HEK293 (cell line): ENCODE data around the gene GCNA.

Experiments used
- CTCF ChIA-PET: fragments of 350-600 bp; formaldehyde crosslinking; extraction: SDS; loops from one replicate; lab custom pipeline; 2021; ENCODE audit warnings: antibody characterized with exemption; lab: Yijun Ruan, JAX
- POLR2A ChIA-PET: fragments of 300-600 bp; formaldehyde crosslinking; extraction: SDS; loops from one replicate; lab custom pipeline; 2020; ENCODE audit warnings: antibody characterized with exemption, inconsistent platforms; lab: Yijun Ruan, JAX
- H3K27ac ChIP-seq: fragments of 200-500 bp; sonication (Bioruptor generic); 2 replicates; pipeline ENCODE4 v1.5.1; 2014; ENCODE audit warnings: low read depth, low read length, control low read depth, inconsistent platforms; ENCODE audit errors: extremely low read depth
- H3K36me3 ChIP-seq, 2 experiments: fragments of 200-500 bp in 1 of 2; sonication (Bioruptor generic) in 1 of 2; 1 replicate in 1 of 2; 2 replicates in 1 of 2; pipeline ENCODE4 v1.5.1; 2014 to 2017; ENCODE audit warnings: inconsistent platforms in 2 of 2, low read length in 2 of 2; ENCODE audit not compliant: control insufficient read depth in 2 of 2, insufficient read depth in 1 of 2
- H3K4me1 ChIP-seq: fragments of 200-500 bp; sonication (Bioruptor generic); 2 replicates; pipeline ENCODE4 v1.5.1; 2014; ENCODE audit warnings: mild to moderate bottlenecking, low read length, inconsistent platforms; ENCODE audit not compliant: control insufficient read depth, insufficient read depth
- H3K4me3 ChIP-seq: 2 replicates; pipeline ENCODE4 v1.5.1; 2011; ENCODE audit warnings: low read depth, mild to moderate bottlenecking, control low read depth, low read length, moderate library complexity
- H3K9me3 ChIP-seq: fragments of 200-500 bp; sonication (Bioruptor generic); 2 replicates; pipeline ENCODE4 v1.5.1; 2014; ENCODE audit warnings: low read depth, low read length, inconsistent platforms; ENCODE audit not compliant: control insufficient read depth, insufficient read depth
- ATF2 ChIP-seq: fragments of 450-650 bp; formaldehyde crosslinking; IDR thresholded peaks from 2 replicates; pipeline ENCODE4 v1.5.1; 2016; ENCODE audit warnings: missing biosample characterization, missing genetic modification characterization, low read depth
- CTCF ChIP-seq: fragments of 450-650 bp; formaldehyde crosslinking; IDR thresholded peaks from 2 replicates; pipeline ENCODE4 v1.5.1; 2016; ENCODE audit warnings: missing biosample characterization, missing genetic modification characterization
- TRIM28 ChIP-seq: IDR thresholded peaks from 2 replicates; pipeline ENCODE4 v1.6.1; 2011; ENCODE audit warnings: low read length, control low read depth, borderline replicate concordance
- WT1 ChIP-seq: fragments of 450-650 bp; formaldehyde crosslinking; IDR thresholded peaks from 2 replicates; pipeline ENCODE4 v1.5.1; 2016; ENCODE audit warnings: missing biosample characterization, missing genetic modification characterization
- YY1 ChIP-seq: fragments of 450-650 bp; formaldehyde crosslinking; IDR thresholded peaks from 2 replicates; pipeline ENCODE4 v1.5.1; 2018; ENCODE audit warnings: missing biosample characterization, missing genetic modification characterization
- ZNF112 ChIP-seq: fragments of 450-650 bp; formaldehyde crosslinking; IDR thresholded peaks from 2 replicates; pipeline ENCODE4 v1.5.0; 2017; ENCODE audit warnings: missing biosample characterization, missing genetic modification characterization
- ZNF132 ChIP-seq: fragments of 450-650 bp; formaldehyde crosslinking; IDR thresholded peaks from 2 replicates; pipeline ENCODE4 v1.5.1; 2017; ENCODE audit warnings: missing biosample characterization, missing genetic modification characterization, borderline replicate concordance
- ZNF174 ChIP-seq: fragments of 450-650 bp; formaldehyde crosslinking; IDR thresholded peaks from 2 replicates; pipeline ENCODE4 v1.5.0; 2017; ENCODE audit warnings: missing biosample characterization, mild to moderate bottlenecking, missing genetic modification characterization
- ZNF239 ChIP-seq: fragments of 450-650 bp; formaldehyde crosslinking; IDR thresholded peaks from 2 replicates; pipeline ENCODE4 v1.5.1; 2016; ENCODE audit warnings: missing biosample characterization, missing genetic modification characterization
- ZNF280C ChIP-seq: fragments of 450-650 bp; formaldehyde crosslinking; IDR thresholded peaks from 2 replicates; pipeline ENCODE4 v1.5.1; 2016; ENCODE audit warnings: missing biosample characterization, missing genetic modification characterization
- ZNF311 ChIP-seq: fragments of 450-650 bp; formaldehyde crosslinking; IDR thresholded peaks from 2 replicates; pipeline ENCODE4 v1.5.1; 2017; ENCODE audit warnings: missing biosample characterization, missing genetic modification characterization, borderline replicate concordance
- ZNF324 ChIP-seq: fragments of 450-650 bp; formaldehyde crosslinking; IDR thresholded peaks from 2 replicates; pipeline ENCODE4 v1.5.1; 2016; ENCODE audit warnings: missing biosample characterization, missing genetic modification characterization
- ZNF362 ChIP-seq: fragments of 450-650 bp; formaldehyde crosslinking; IDR thresholded peaks from 2 replicates; pipeline ENCODE4 v1.5.1; 2016; ENCODE audit warnings: missing biosample characterization, missing genetic modification characterization
- ZNF449 ChIP-seq: fragments of 450-650 bp; formaldehyde crosslinking; IDR thresholded peaks from 2 replicates; pipeline ENCODE4 v1.5.1; 2017; ENCODE audit warnings: missing biosample characterization, mild to moderate bottlenecking, missing genetic modification characterization, moderate library complexity
- ZNF596 ChIP-seq: fragments of 450-650 bp; IDR thresholded peaks from 2 replicates; pipeline ENCODE4 v1.5.0; 2018; ENCODE audit warnings: missing biosample characterization, mild to moderate bottlenecking, missing genetic modification characterization, moderate library complexity
- ZNF654 ChIP-seq: fragments of 450-650 bp; formaldehyde crosslinking; IDR thresholded peaks from 2 replicates; pipeline ENCODE4 v1.5.1; 2016; ENCODE audit warnings: low read depth, missing biosample characterization, missing genetic modification characterization
- ZNF707 ChIP-seq: fragments of 450-650 bp; formaldehyde crosslinking; IDR thresholded peaks from 2 replicates; pipeline ENCODE4 v1.5.1; 2016; ENCODE audit warnings: missing biosample characterization, missing genetic modification characterization
- ZNF768 ChIP-seq: fragments of 450-650 bp; formaldehyde crosslinking; IDR thresholded peaks from 2 replicates; pipeline ENCODE4 v1.5.1; 2018; ENCODE audit warnings: missing biosample characterization, mild to moderate bottlenecking, missing genetic modification characterization
- ZNF777 ChIP-seq: fragments of 450-650 bp; formaldehyde crosslinking; IDR thresholded peaks from 2 replicates; pipeline ENCODE4 v1.5.1; 2017; ENCODE audit warnings: missing biosample characterization, missing genetic modification characterization, borderline replicate concordance
- ZNF785 ChIP-seq: fragments of 450-650 bp; formaldehyde crosslinking; IDR thresholded peaks from 2 replicates; pipeline ENCODE4 v1.5.1; 2016; ENCODE audit warnings: missing biosample characterization, missing genetic modification characterization
- ZSCAN18 ChIP-seq: fragments of 450-650 bp; formaldehyde crosslinking; IDR thresholded peaks from 2 replicates; pipeline ENCODE4 v1.5.1; 2016; ENCODE audit warnings: missing biosample characterization, missing genetic modification characterization

The GCNA gene

GRCh38 chrX:71627588-71628404 is 49.6 kb downstream of the GCNA start (continued):
- TF ChIP-seq ZNF362 (tag by site-specific recombination) (no peak), ZNF707 (tag by site-specific recombination) (no peak), WT1 (tag by site-specific recombination) (no peak), ZNF174 (no peak), ZNF768 (no peak), ZNF324 (tag by site-specific recombination) (no peak), ATF2 (tag by site-specific recombination) (no peak), ZNF311 (no peak), ZSCAN18 (tag by site-specific recombination) (no peak), CTCF (tag by site-specific recombination) (no peak), ZNF654 (tag by site-specific recombination) (no peak), ZNF777 (no peak)

GRCh38 chrX:71629467-71629866 is 51.2 kb downstream of the GCNA start:
- POLR2A ChIA-PET: no interaction called here
- Histone ChIP-seq H3K27ac (no peak overlapping the region), H3K36me3 (no peaks in the 10 kb centered on the region), H3K4me1 (no peaks in the 10 kb centered on the region), H3K4me3 (no peak overlapping the region), H3K9me3 (no peaks in the 10 kb centered on the region)
- TF ChIP-seq ZNF239 (tag by site-specific recombination) (no peak), ZNF785 (no peak), TRIM28 (no peak), ZNF596 (tag by site-specific recombination) (no peak), YY1 (no peak), ZNF654 (tag by site-specific recombination) (no peak), ZNF449 (tag by site-specific recombination) (no peak), ZNF112 (tag by site-specific recombination) (no peak), ZNF280C (tag by site-specific recombination) (no peak), ZNF132 (no peak)
- CTCF ChIA-PET: interaction anchor here (0.6 kb wide), 1 partner anchor 62 kb away, joined by 3 read pairs; no protein-coding TSS in a partner anchor
